ENCODE measurements around the gene TTYH3.

DNA sequence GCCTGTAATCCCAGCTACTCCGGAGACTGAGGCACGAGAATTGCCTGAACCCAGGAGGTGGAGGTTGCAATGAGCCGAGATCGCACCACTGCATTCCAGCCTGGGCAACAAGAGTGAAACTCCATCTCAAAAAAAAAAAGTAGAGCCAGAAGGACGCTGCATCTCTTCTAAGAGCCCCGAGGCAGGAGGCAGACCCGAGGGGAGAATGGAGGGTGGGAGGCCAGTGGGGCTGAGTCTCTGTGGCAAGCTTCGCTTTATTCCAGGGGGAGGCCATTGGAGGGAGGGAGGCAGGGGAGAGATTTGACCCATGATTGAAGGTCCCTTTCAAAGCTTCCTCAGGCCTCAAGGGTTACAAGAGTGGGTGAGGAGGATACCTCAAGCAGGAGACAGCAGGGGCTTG, 18.7 kb downstream of the TTYH3 start:
- TF ChIP-seq, protein P1, sequence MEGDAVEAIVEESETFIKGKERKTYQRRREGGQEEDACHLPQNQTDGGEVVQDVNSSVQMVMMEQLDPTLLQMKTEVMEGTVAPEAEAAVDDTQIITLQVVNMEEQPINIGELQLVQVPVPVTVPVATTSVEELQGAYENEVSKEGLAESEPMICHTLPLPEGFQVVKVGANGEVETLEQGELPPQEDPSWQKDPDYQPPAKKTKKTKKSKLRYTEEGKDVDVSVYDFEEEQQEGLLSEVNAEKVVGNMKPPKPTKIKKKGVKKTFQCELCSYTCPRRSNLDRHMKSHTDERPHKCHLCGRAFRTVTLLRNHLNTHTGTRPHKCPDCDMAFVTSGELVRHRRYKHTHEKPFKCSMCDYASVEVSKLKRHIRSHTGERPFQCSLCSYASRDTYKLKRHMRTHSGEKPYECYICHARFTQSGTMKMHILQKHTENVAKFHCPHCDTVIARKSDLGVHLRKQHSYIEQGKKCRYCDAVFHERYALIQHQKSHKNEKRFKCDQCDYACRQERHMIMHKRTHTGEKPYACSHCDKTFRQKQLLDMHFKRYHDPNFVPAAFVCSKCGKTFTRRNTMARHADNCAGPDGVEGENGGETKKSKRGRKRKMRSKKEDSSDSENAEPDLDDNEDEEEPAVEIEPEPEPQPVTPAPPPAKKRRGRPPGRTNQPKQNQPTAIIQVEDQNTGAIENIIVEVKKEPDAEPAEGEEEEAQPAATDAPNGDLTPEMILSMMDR (IDR thresholded peaks at IDR 0.05): no peak
- no peak for TF ChIP-seq POLR2A (IDR thresholded peaks at IDR 0.05)

All from vagina (tissue), 2 donors.